H9 (cell line): Measurements from ENCODE around the gene AQP2. TPM values are rescaled to one million over a fixed set of nuclear protein-coding genes. Genes with fewer than 3 reads are reported as not detected.

ENCODE experiments used
- DNase-seq: peaks from one replicate; pipeline ENCODE4 v3.0.0-alpha.2; 2017
- H2AFZ ChIP-seq: one replicate; pipeline ENCODE4 v1.6.1; 2013; ENCODE audit warnings: mild to moderate bottlenecking, low read length, control low read depth, moderate library complexity
- H2AK5ac ChIP-seq: 2 replicates; pipeline ENCODE4 v1.6.1; 2013; ENCODE audit warnings: low read length, control low read depth, mixed read lengths; ENCODE audit not compliant: insufficient read length
- H2BK120ac ChIP-seq: one replicate; pipeline ENCODE4 v1.6.1; 2013; ENCODE audit warnings: low read depth, mild to moderate bottlenecking, low read length, control low read depth, inconsistent platforms; ENCODE audit not compliant: poor library complexity, severe bottlenecking
- H2BK12ac ChIP-seq: 2 replicates; pipeline ENCODE4 v1.6.1; 2013; ENCODE audit warnings: low read length, control low read depth, mixed read lengths, low read depth; ENCODE audit not compliant: insufficient read length
- H2BK15ac ChIP-seq: 2 replicates; pipeline ENCODE4 v1.6.1; 2013; ENCODE audit warnings: low read depth, low read length, control low read depth
- H2BK20ac ChIP-seq: one replicate; pipeline ENCODE4 v1.6.1; 2013; ENCODE audit warnings: low read depth, mild to moderate bottlenecking, low read length, control low read depth, inconsistent platforms; ENCODE audit not compliant: poor library complexity, severe bottlenecking
- H2BK5ac ChIP-seq: 2 replicates; pipeline ENCODE4 v1.6.1; 2013; ENCODE audit warnings: low read length, control low read depth, mixed read lengths; ENCODE audit not compliant: insufficient read length
- H3K14ac ChIP-seq: 2 replicates; pipeline ENCODE4 v1.6.1; 2013; ENCODE audit warnings: low read length, control low read depth; ENCODE audit not compliant: insufficient read depth
- H3K18ac ChIP-seq: 2 replicates; pipeline ENCODE4 v1.6.1; 2013; ENCODE audit warnings: low read depth, mild to moderate bottlenecking, mixed read lengths, low read length, control low read depth; ENCODE audit not compliant: insufficient read length
- H3K23ac ChIP-seq: 2 replicates; pipeline ENCODE4 v1.6.1; 2013; ENCODE audit warnings: low read length, control low read depth, mixed read lengths, low read depth; ENCODE audit not compliant: insufficient read length
- H3K23me2 ChIP-seq: 2 replicates; pipeline ENCODE4 v1.6.1; 2013; ENCODE audit warnings: low read depth, mild to moderate bottlenecking, mixed read lengths, low read length, control low read depth; ENCODE audit not compliant: insufficient read length, poor library complexity, severe bottlenecking
- H3K27ac ChIP-seq: 2 replicates; pipeline ENCODE4 v1.5.1; 2013; ENCODE audit warnings: low read length, control low read depth, mixed read lengths, low read depth; ENCODE audit not compliant: insufficient read length
- H3K27me3 ChIP-seq: 2 replicates; pipeline ENCODE4 v1.6.1; 2013; ENCODE audit warnings: low read length, control low read depth, inconsistent platforms; ENCODE audit not compliant: insufficient read depth
- H3K4ac ChIP-seq: 2 replicates; pipeline ENCODE4 v1.6.1; 2013; ENCODE audit warnings: low read depth, mild to moderate bottlenecking, control low read depth, inconsistent platforms, low read length, moderate library complexity
- H3K4me1 ChIP-seq: 2 replicates; pipeline ENCODE4 v1.6.1; 2013; ENCODE audit warnings: low read length, control low read depth, inconsistent platforms; ENCODE audit not compliant: insufficient read depth
- H3K4me2 ChIP-seq: 2 replicates; pipeline ENCODE4 v1.6.1; 2013; ENCODE audit warnings: low read length, control low read depth, mixed read lengths; ENCODE audit not compliant: insufficient read length, insufficient read depth
- H3K56ac ChIP-seq: 2 replicates; pipeline ENCODE4 v1.6.1; 2013; ENCODE audit warnings: low read depth, mild to moderate bottlenecking, mixed read lengths, low read length, control low read depth; ENCODE audit not compliant: insufficient read length
- H3K79me1 ChIP-seq: 2 replicates; pipeline ENCODE4 v1.6.1; 2013; ENCODE audit warnings: low read depth, mild to moderate bottlenecking, moderate library complexity, low read length, control low read depth, inconsistent platforms; ENCODE audit not compliant: insufficient read depth, poor library complexity, severe bottlenecking
- H3K79me2 ChIP-seq: 2 replicates; pipeline ENCODE4 v1.6.1; 2013; ENCODE audit warnings: low read length, control low read depth, inconsistent platforms; ENCODE audit not compliant: insufficient read depth
- H3K9ac ChIP-seq: 2 replicates; pipeline ENCODE4 v1.6.1; 2013; ENCODE audit warnings: low read length, control low read depth, mixed read lengths; ENCODE audit not compliant: insufficient read length; ENCODE audit errors: extremely low read depth
- H3K9me3 ChIP-seq: one replicate; pipeline ENCODE4 v1.6.1; 2013; ENCODE audit warnings: low read depth, low read length, inconsistent platforms; ENCODE audit not compliant: control insufficient read depth
- H3T11ph ChIP-seq: one replicate; pipeline ENCODE4 v1.6.1; 2013; ENCODE audit warnings: mild to moderate bottlenecking, low read length, control low read depth, inconsistent platforms
- H4K20me1 ChIP-seq: one replicate; pipeline ENCODE4 v1.6.1; 2013; ENCODE audit not compliant: control insufficient read depth, insufficient read length, insufficient read depth
- H4K5ac ChIP-seq: 2 replicates; pipeline ENCODE4 v1.6.1; 2013; ENCODE audit warnings: low read depth, mild to moderate bottlenecking, mixed read lengths, low read length, control low read depth; ENCODE audit not compliant: insufficient read length
- H4K8ac ChIP-seq: replicated peaks from 2 replicates; pipeline ENCODE4 v1.6.1; 2013; ENCODE audit warnings: low read length, control low read depth, mixed read lengths, low read depth; ENCODE audit not compliant: insufficient read length
- H4K91ac ChIP-seq: 2 replicates; pipeline ENCODE4 v1.6.1; 2013; ENCODE audit warnings: low read depth, mild to moderate bottlenecking, moderate library complexity, mixed read lengths, low read length, control low read depth; ENCODE audit not compliant: insufficient read length
- H3K27ac Mint-ChIP-seq, 3 experiments: 2 replicates in 2 of 3; 3 replicates in 1 of 3; pipeline ENCODE4 v1.8.0; 2020 to 2021; ENCODE audit warnings: mixed read lengths in 3 of 3, mild to moderate bottlenecking in 1 of 3, moderate library complexity in 1 of 3
- H3K27me3 Mint-ChIP-seq: 2 replicates; pipeline ENCODE4 v1.8.0; 2021; ENCODE audit warnings: low read depth, mild to moderate bottlenecking, moderate library complexity, mixed read lengths
- H3K36me3 Mint-ChIP-seq, 3 experiments: 2 replicates in 2 of 3; 3 replicates in 1 of 3; pipeline ENCODE4 v1.8.0; 2020 to 2021; ENCODE audit warnings: low read depth in 3 of 3, mixed read lengths in 3 of 3; ENCODE audit not compliant: insufficient read depth in 1 of 3
- H3K4me1 Mint-ChIP-seq, 2 experiments: 2 replicates each; pipeline ENCODE4 v1.8.0; 2020; ENCODE audit warnings: mixed read lengths in 2 of 2
- H3K4me3 Mint-ChIP-seq, 2 experiments: 2 replicates in 1 of 2; 3 replicates in 1 of 2; pipeline ENCODE4 v1.8.0; 2020 to 2021; ENCODE audit warnings: mild to moderate bottlenecking in 2 of 2, mixed read lengths in 2 of 2, moderate library complexity in 1 of 2
- H3K9me3 Mint-ChIP-seq, 2 experiments: 2 replicates in 1 of 2; 3 replicates in 1 of 2; pipeline ENCODE4 v1.8.0; 2020; ENCODE audit warnings: mild to moderate bottlenecking in 2 of 2, mixed read lengths in 2 of 2, moderate library complexity in 1 of 2
- CTCF ChIP-seq: fragments of 200-600 bp; sonication (generic); conservative IDR thresholded peaks from 3 replicates; pipeline ENCODE4 v1.8.0; 2021; ENCODE audit warnings: antibody characterized with exemption, mild to moderate bottlenecking
- WGBS: extraction: QIAGEN DNeasy Blood & Tissue Kit; methylation state at CpG from one replicate; pipeline ENCODE4 v1.1.7; 2013; ENCODE audit warnings: missing lambda C conversion rate, low lambda C conversion rate, mixed read lengths; ENCODE audit not compliant: insufficient read length; ENCODE audit errors: extremely low coverage; 5-methylcytosine and 5-hydroxymethylcytosine counted together
- total RNA-seq: library from RNA; stranded (reverse); gene quantifications from 2 replicates; pipeline ENCODE4 v1.2.1, GENCODE V29; 2021

The AQP2 gene
- total RNA-seq, 1 experiment from 2014 or later: not detected

- H4K5ac ChIP-seq: no peak overlapping the region
- WGBS: no CpG with 5 or more reads among the region's 16 CpGs
- Mint-ChIP-seq H3K9me3 (no peaks in the 10 kb centered on the region), H3K4me3 (peak overlapping the region in 1 of 2 experiments; percentile 55; a peak in 2 of 5 replicates), H3K27me3 (peaks cover 70% of the 10 kb centered on the region), H3K36me3 (no peaks in the 10 kb centered on the region; a peak in 1 of 7 replicates), H3K4me1 (peaks cover 6 to 27% of the 10 kb centered on the region in 2 experiments), H3K27ac (no peak overlapping the region)
- peak overlapping the region; percentile 1 for H2BK120ac ChIP-seq
- no peak overlapping the region for H3K9ac ChIP-seq
- H2AK5ac ChIP-seq: no peak overlapping the region
- no peaks in the 10 kb centered on the region for H3K4me1 ChIP-seq
- H3K23ac ChIP-seq: no peak overlapping the region
- no peak overlapping the region for H2BK15ac ChIP-seq
- H3K56ac ChIP-seq: no peak overlapping the region
- no peaks in the 10 kb centered on the region for H3K23me2 ChIP-seq
- no peak overlapping the region for H2BK20ac ChIP-seq
- H4K91ac ChIP-seq: no peak overlapping the region
- peak; percentile 55 for TF ChIP-seq CTCF
- no peak overlapping the region for H2AFZ ChIP-seq
- no peaks in the 10 kb centered on the region for H3K79me1 ChIP-seq
- no peak overlapping the region for H3K14ac ChIP-seq
- H3K79me2 ChIP-seq: no peaks in the 10 kb centered on the region
- H2BK12ac ChIP-seq: no peak overlapping the region
- H3T11ph ChIP-seq: no peak overlapping the region
- no peaks in the 10 kb centered on the region for H4K20me1 ChIP-seq
- H3K18ac ChIP-seq: peak overlapping the region; percentile 75
- DNase-seq: peak; percentile 92
- no peak overlapping the region for H3K4me2 ChIP-seq
- H2BK5ac ChIP-seq: no peak overlapping the region
- H4K8ac ChIP-seq: no peak overlapping the region
- no peaks in the 10 kb centered on the region; the same call in 1 of the 2 replicates for H3K27me3 ChIP-seq
- H3K4ac ChIP-seq: no peak overlapping the region
- no peaks in the 10 kb centered on the region for H3K9me3 ChIP-seq
- H3K27ac ChIP-seq: no peak overlapping the region
These were observed 47.9 kb upstream of the AQP2 start for GRCh38 chr12:49902399-49903350.
